CD4-positive, alpha-beta T cell treated with Interleukin-6 for 4 hours (primary cell): ENCODE measurements around the gene HSPA4.
"Not testable (repeated sequence)": the region's sequence is repeated elsewhere in the genome, so short reads cannot be mapped to it uniquely, and the experiment has no call there.

ENCODE experiments used
- DNase-seq: peaks from one replicate; pipeline ENCODE4 v3.0.0-alpha.2; 2020; ENCODE audit warnings: mixed read lengths

HSPA4 gene

GRCh38 chr5:133051542-133052316 is at the start of gene HSPA4:
Gene HSPA4 (plus strand): TSS chr5:133052013. CDS start chr5:133052251, 238 bp downstream.
- peak; percentile 97 for DNase-seq

GRCh38 chr5:133006653-133007052 is 45.2 kb upstream of the HSPA4 start:
- DNase-seq = no peak

- DNase-seq = not testable (repeated sequence)
These were observed 43.4 kb upstream of the HSPA4 start for GRCh38 chr5:133008455-133008854.

GRCh38 chr5:133015466-133015865 is 36.3 kb upstream of the HSPA4 start:
- no peak for DNase-seq

GRCh38 chr5:133017964-133018363 is 33.8 kb upstream of the HSPA4 start:
- no peak for DNase-seq

GRCh38 chr5:133019471-133019870 is 32.3 kb upstream of the HSPA4 start:
- not testable (repeated sequence) for DNase-seq

- peak; percentile 95 for DNase-seq
These were observed 25.8 kb upstream of the HSPA4 start, which contains the start of gene ZCCHC10 for GRCh38 chr5:133025804-133026663. Gene ZCCHC10 (minus strand): TSS chr5:133026549. CDS start chr5:133026537, 12 bp downstream.

- DNase-seq = no peak
These were observed 25.1 kb upstream of the HSPA4 start for GRCh38 chr5:133026664-133027153.

- no peak for DNase-seq
These were observed 22.4 kb upstream of the HSPA4 start for GRCh38 chr5:133029416-133029815.

- no peak for DNase-seq
These were observed 21.3 kb upstream of the HSPA4 start for GRCh38 chr5:133030343-133031005.

- DNase-seq = no peak
These were observed 18.7 kb upstream of the HSPA4 start for GRCh38 chr5:133032852-133033742.

- DNase-seq = no peak
These were observed 17.7 kb upstream of the HSPA4 start for GRCh38 chr5:133034064-133034463.

- no peak for DNase-seq
These were observed 16.6 kb upstream of the HSPA4 start for GRCh38 chr5:133035224-133035623.

- DNase-seq = not testable (repeated sequence)
These were observed 15.1 kb upstream of the HSPA4 start for GRCh38 chr5:133036677-133037076.

- DNase-seq = no peak
These were observed 10.5 kb upstream of the HSPA4 start for GRCh38 chr5:133041157-133041784.

GRCh38 chr5:133041910-133042309 is 9.9 kb upstream of the HSPA4 start:
- DNase-seq = no peak

GRCh38 chr5:133046560-133046959 is 5.3 kb upstream of the HSPA4 start:
- not testable (repeated sequence) for DNase-seq

- DNase-seq = no peak
These were observed 4.4 kb upstream of the HSPA4 start for GRCh38 chr5:133047404-133047803.

GRCh38 chr5:133048993-133049725 is 2.7 kb upstream of the HSPA4 start:
- DNase-seq = no peak

- no peak for DNase-seq
These were observed 2.1 kb upstream of the HSPA4 start for GRCh38 chr5:133049726-133050048.

GRCh38 chr5:133050521-133050920 is 1.3 kb upstream of the HSPA4 start:
- DNase-seq = no peak
